NT2/D1 (cell line): ENCODE measurements around the gene FAM20C.

Experiments used
- DNase-seq: peaks from one replicate; pipeline ENCODE4 v3.0.0-alpha.2; 2011; ENCODE audit warnings: low read depth, low spot score
- H3K27me3 ChIP-seq: 2 replicates; pipeline ENCODE4 v1.6.0; 2011; ENCODE audit warnings: mild to moderate bottlenecking; ENCODE audit not compliant: insufficient read length, insufficient read depth
- H3K36me3 ChIP-seq: 2 replicates; pipeline ENCODE4 v1.6.1; 2011; ENCODE audit warnings: mild to moderate bottlenecking, low read length, mixed read lengths; ENCODE audit not compliant: insufficient read depth, insufficient read length
- H3K4me1 ChIP-seq: 2 replicates; pipeline ENCODE4 v1.5.1; 2011; ENCODE audit not compliant: insufficient read depth, insufficient read length
- H3K4me3 ChIP-seq: 2 replicates; pipeline ENCODE4 v1.5.1; 2011; ENCODE audit warnings: low read depth; ENCODE audit not compliant: insufficient read length
- H3K9ac ChIP-seq: 2 replicates; pipeline ENCODE4 v1.6.0; 2011; ENCODE audit warnings: low read depth; ENCODE audit not compliant: insufficient read length
- H3K9me3 ChIP-seq: 2 replicates; pipeline ENCODE4 v1.5.1; 2011; ENCODE audit warnings: mild to moderate bottlenecking, low read length; ENCODE audit not compliant: insufficient read depth
- SUZ12 ChIP-seq: IDR thresholded peaks from 2 replicates; pipeline ENCODE4 v1.6.1; 2011; ENCODE audit not compliant: insufficient read length, insufficient read depth; ENCODE audit errors: extremely low read depth
- YY1 ChIP-seq: IDR thresholded peaks from 2 replicates; pipeline ENCODE4 v1.6.1; 2011; ENCODE audit not compliant: insufficient read length, insufficient read depth
- ZNF274 ChIP-seq: IDR thresholded peaks from 2 replicates; pipeline ENCODE4 v1.6.1; 2011; ENCODE audit warnings: mild to moderate bottlenecking, low read depth, low read length

The FAM20C gene

GRCh38 chr7:160958-161725 lies 31.2 kb upstream of the FAM20C start:
- H3K9me3 ChIP-seq = no peaks in the 10 kb centered on the region
- no peak for DNase-seq
- TF ChIP-seq ZNF274 (no peak), YY1 (no peak), SUZ12 (no peak)
- H3K36me3 ChIP-seq = no peaks in the 10 kb centered on the region
- H3K4me1 ChIP-seq = peaks cover 14% of the 10 kb centered on the region
- no peak overlapping the region for H3K9ac ChIP-seq
- H3K4me3 ChIP-seq = no peak overlapping the region
- peaks cover 10% of the 10 kb centered on the region for H3K27me3 ChIP-seq

DNA sequence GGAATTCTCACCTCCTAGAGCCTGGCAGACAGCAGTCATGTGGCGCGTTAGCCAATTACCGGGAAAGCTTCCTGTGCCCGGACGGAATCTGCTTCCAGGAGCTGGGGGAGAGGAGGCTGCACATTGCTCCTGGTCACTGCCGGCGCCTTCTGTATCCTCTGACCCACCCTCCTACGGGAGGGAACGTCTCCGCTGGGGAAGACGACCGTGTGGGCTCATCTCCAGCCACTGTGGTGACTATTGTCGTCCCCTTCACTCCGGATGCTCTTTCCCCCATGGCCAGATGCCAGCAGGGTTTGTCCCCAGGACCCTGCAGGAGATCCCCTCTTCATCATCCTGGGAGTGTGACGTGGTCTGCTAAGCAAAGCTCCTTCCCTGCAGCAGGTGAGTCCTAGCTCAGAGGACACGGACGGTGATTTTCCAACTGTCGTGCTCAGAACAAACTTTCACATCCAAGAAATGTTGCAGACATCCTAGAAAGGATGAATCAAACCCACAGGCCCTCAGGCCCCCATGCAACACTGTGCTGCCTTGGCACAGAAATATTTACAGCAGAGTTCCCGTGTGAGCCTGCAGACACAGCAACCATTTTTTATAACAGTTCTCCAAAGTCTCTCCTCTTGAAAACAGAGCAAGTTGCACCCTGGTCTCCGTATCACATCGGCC lies 29.6 kb upstream of the FAM20C start:
- H3K4me1 ChIP-seq = peaks cover 20% of the 10 kb centered on the region
- no peak overlapping the region for H3K4me3 ChIP-seq
- DNase-seq = no peak
- H3K27me3 ChIP-seq = peaks cover 10% of the 10 kb centered on the region
- H3K9me3 ChIP-seq = no peaks in the 10 kb centered on the region
- no peak overlapping the region for H3K9ac ChIP-seq
- TF ChIP-seq ZNF274 = no peak
- H3K36me3 ChIP-seq = no peaks in the 10 kb centered on the region

GRCh38 chr7:163298-163695 lies 29.1 kb upstream of the FAM20C start:
- TF ChIP-seq YY1 (no peak), SUZ12 (no peak), ZNF274 (no peak)
- DNase-seq = no peak
- H3K36me3 ChIP-seq = no peaks in the 10 kb centered on the region

DNA sequence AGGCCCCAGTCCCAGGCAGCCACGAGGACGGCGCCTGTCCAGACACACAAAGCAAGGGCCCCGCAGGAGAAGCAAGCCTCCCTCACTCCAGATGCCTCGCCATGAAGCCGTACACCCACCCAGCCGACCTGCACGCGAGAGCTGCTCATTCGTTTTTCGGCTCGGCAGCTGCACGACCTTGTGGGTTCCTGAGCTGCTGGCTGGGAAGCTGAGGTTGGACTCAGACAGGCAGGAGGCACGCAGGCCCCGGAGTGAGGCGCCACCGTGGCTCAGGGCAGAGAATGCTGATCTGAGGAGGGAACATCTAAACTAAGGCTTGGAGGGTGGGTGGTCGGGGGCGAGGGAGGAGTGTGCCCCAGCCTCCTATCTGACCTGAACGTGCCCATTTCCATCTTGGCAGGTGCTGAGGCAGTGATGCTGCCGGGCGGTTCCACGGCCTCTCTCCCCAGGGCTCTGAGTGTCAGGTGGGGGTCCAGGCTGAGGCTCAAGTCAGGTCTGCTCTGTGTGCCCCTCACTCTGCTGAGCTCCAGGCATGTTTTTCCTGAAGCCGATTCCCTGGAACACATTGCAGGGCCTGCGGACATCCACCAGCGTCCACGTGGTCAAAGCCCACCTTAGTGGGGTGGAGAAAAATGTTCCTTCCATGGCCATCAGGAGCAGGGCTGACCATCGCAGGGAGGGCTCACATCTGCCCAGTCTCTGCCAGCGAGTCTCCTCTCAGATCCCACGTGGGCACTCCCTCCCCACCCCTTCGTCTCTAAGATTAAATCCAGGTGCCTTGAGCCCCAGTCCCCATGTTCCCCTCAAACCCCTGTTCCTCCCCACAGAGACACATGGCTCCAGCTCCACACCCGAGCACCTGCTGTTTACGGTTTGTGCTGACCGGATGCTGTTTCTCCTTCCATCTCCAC lies 28.1 kb upstream of the FAM20C start:
- H3K36me3 ChIP-seq = no peaks in the 10 kb centered on the region
- no peak for TF ChIP-seq YY1
- H3K9ac ChIP-seq = no peak overlapping the region
- no peak overlapping the region for H3K4me3 ChIP-seq
- H3K9me3 ChIP-seq = peaks cover 6% of the 10 kb centered on the region; the same call in 1 of the 2 replicates
- H3K4me1 ChIP-seq = peaks cover 20% of the 10 kb centered on the region
- peaks cover 10% of the 10 kb centered on the region for H3K27me3 ChIP-seq
- no peak for DNase-seq

More at GRCh38 chr7:163298-163695, 29.1 kb upstream of the FAM20C start:
- Histone ChIP-seq H3K9me3 (0 out of 2 replicates have a peak, but pooled peaks cover 2% of the 10 kb centered on the region), H3K4me1 (peaks cover 20% of the 10 kb centered on the region), H3K27me3 (peaks cover 10% of the 10 kb centered on the region), H3K9ac (no peak overlapping the region), H3K4me3 (no peak overlapping the region)

DNA sequence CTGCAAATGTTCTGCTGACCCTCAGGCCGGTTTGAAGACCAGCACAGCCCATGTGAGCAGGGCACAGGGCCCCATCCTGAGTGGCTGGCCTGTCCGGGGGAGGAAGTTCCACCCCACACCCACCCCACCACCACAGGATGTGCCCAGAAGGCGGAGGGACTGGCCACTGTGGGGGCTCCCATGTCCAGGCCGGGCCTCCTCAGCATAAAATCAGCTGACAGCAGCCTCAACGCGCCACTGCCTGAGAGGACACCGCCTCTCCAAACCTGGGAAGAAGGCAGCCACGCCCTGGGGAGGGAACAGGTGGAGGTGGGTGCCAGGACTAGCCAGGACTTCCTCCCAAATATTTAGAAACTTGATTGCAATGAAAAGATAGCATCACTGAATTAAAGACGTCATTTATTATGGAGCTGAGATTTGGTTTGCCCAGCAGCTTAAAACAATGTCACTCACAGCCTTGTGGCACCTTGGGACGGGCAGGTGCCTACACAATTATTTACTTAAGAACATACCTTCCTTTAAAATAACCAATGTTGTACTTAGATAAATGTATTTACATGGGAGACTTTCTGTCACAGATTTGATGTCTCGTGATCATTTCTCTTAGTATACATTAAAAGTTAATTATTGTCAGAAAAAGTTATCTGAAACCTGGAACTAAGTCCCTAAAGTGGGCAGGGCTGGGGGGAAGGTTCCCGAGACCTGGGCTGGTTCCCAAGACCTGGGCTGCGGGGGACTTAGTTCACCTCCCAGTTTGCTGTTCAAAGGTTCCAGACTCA lies 27.3 kb upstream of the FAM20C start:
- peaks cover 10% of the 10 kb centered on the region for H3K27me3 ChIP-seq
- H3K9ac ChIP-seq = no peak overlapping the region

DNA sequence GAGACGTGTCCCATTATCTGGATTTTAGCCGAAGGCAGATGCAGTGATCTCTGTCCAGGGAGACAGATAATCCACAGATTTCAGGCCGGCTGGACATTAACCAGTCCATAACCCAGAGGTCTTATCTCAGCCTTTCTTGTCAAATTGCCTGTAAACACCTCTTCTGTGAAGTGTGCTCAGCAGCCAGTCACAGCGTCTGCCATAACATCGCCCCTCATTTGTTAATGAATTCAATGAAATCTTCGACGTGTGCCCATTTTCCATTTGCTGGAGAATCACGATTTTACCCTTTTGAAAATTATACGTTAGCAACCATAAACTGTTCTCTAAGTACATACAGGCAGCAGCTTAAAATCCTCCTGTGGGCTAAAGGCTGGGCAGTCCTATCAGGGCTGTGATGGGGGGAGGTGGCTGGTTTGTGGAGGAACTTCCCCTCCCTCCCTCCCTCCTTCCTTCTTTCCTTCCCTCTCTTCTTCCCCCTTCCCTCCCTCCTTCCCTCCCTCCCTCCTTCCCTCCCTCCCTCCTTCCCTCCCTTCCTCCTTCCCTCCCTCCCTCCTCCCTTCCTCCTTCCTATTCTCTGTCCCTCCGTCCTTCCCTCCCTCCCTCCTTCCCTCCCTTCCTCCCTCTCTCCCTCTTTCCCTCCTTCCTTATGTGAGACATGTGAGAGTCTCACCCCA lies 26.6 kb upstream of the FAM20C start:
- TF ChIP-seq YY1 = no peak
- TF ChIP-seq ZNF274 = no peak
- TF ChIP-seq SUZ12 = no peak
- no peak for DNase-seq
- Histone ChIP-seq H3K36me3 (no peaks in the 10 kb centered on the region), H3K4me3 (no peak overlapping the region), H3K4me1 (peaks cover 17% of the 10 kb centered on the region), H3K9ac (no peak overlapping the region), H3K27me3 (peaks cover 10% of the 10 kb centered on the region), H3K9me3 (peaks cover 6% of the 10 kb centered on the region; the same call in 1 of the 2 replicates)

More for the DNA sequence above, 27.3 kb upstream of the FAM20C start:
- DNase-seq = no peak
- peaks cover 20% of the 10 kb centered on the region for H3K4me1 ChIP-seq
- H3K4me3 ChIP-seq = no peak overlapping the region
- peaks cover 6% of the 10 kb centered on the region; the same call in 1 of the 2 replicates for H3K9me3 ChIP-seq
- no peaks in the 10 kb centered on the region for H3K36me3 ChIP-seq
- TF ChIP-seq ZNF274 (no peak), YY1 (no peak), SUZ12 (no peak)
